ENCODE measurements around the gene NHLRC1.
"Not testable (repeated sequence)": the region's sequence is repeated elsewhere in the genome, so short reads cannot be mapped to it uniquely, and the experiment has no call there.

The NHLRC1 gene

DNA sequence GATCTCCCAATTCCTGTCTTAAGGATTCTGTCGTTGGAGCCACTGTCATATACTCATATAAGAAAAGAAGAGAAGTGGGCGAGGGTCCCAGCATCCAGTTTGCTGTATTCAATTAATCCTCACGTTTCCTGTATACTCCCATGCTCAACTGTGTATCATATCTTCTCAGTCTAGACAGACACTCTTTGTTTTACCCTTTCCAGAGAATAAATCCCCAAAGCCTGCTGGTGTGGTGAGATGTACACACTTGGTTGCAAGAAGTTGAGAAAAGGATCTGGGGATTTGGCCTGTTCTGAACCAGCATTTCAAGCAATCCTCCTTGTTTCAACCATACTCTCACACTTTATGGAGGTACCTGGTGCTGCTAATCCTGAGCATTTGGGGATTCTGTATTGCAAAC is 29.3 kb upstream of the NHLRC1 start:
- Histone ChIP-seq H3K9me2 (replicated peaks; ENCODE audit: low read depth, low read length) (no peaks in the 10 kb centered on the region), H4K20me1 (ENCODE audit: insufficient read depth, low read length, poor library complexity, severe bottlenecking) (no peaks in the 10 kb centered on the region), H3F3A (ENCODE audit: low read depth) (0 out of 2 replicates have a peak, but pooled peaks cover 2% of the 10 kb centered on the region), H3K9me3 (ENCODE audit: insufficient read depth, low read depth, low read length) (no peaks in the 10 kb centered on the region), H3K36me3 (ENCODE audit: insufficient read depth, low read length) (no peaks in the 10 kb centered on the region), H2AFZ (ENCODE audit: low read length) (no peak overlapping the region), H3K4me1 (ENCODE audit: insufficient read depth, low read length, poor library complexity, severe bottlenecking) (peaks cover 35% of the 10 kb centered on the region), H3K79me2 (ENCODE audit: insufficient read depth, low read length) (0 out of 2 replicates have a peak, but pooled peaks cover 4% of the 10 kb centered on the region), H3K4me3 (ENCODE audit: low read length, poor library complexity, severe bottlenecking) (no peak overlapping the region), H3K4me2 (ENCODE audit: low read depth, low read length, poor library complexity, severe bottlenecking) (peak overlapping the region; percentile 87), H3K27me3 (ENCODE audit: insufficient read depth, low read length, poor library complexity, severe bottlenecking) (no peaks in the 10 kb centered on the region), H3K9ac (ENCODE audit: low read depth, low read length, poor library complexity, severe bottlenecking) (no peak overlapping the region)
- TF ChIP-seq, protein P1, sequence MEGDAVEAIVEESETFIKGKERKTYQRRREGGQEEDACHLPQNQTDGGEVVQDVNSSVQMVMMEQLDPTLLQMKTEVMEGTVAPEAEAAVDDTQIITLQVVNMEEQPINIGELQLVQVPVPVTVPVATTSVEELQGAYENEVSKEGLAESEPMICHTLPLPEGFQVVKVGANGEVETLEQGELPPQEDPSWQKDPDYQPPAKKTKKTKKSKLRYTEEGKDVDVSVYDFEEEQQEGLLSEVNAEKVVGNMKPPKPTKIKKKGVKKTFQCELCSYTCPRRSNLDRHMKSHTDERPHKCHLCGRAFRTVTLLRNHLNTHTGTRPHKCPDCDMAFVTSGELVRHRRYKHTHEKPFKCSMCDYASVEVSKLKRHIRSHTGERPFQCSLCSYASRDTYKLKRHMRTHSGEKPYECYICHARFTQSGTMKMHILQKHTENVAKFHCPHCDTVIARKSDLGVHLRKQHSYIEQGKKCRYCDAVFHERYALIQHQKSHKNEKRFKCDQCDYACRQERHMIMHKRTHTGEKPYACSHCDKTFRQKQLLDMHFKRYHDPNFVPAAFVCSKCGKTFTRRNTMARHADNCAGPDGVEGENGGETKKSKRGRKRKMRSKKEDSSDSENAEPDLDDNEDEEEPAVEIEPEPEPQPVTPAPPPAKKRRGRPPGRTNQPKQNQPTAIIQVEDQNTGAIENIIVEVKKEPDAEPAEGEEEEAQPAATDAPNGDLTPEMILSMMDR (conservative IDR thresholded peaks at IDR 0.05; ENCODE audit: low read length): no peak
- TF ChIP-seq EZH2phosphoT487 (IDR thresholded peaks at IDR 0.05; ENCODE audit: borderline replicate concordance): no peak

DNA sequence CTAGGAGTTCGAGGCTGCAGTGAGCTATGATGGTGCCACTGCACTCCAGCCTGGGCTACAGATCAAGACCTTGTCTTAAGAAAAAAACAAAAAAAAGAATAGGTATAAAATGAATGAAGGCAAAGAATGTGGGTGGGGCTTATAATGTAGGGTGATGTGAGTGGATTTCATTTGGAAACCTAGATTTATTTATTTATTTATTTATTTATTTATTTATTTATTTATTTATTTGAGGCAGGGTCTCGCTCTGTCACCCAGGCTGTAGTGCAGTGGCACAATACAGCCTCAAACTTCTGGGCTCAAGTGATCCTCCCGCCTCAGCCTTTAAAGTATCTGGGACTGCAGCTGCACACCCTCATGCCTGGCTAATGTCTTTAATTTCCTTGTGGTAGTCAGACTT is 28.9 kb upstream of the NHLRC1 start:
- not testable (repeated sequence) for H3K4me3 ChIP-seq (ENCODE audit: low read length, poor library complexity, severe bottlenecking); H3K4me2 ChIP-seq (ENCODE audit: low read depth, low read length, poor library complexity, severe bottlenecking); H4K20me1 ChIP-seq (ENCODE audit: insufficient read depth, low read length, poor library complexity, severe bottlenecking); H3K9me2 ChIP-seq (replicated peaks; ENCODE audit: low read depth, low read length); H2AFZ ChIP-seq (ENCODE audit: low read length); H3K79me2 ChIP-seq (ENCODE audit: insufficient read depth, low read length); H3F3A ChIP-seq (ENCODE audit: low read depth); H3K9ac ChIP-seq (ENCODE audit: low read depth, low read length, poor library complexity, severe bottlenecking); H3K36me3 ChIP-seq (ENCODE audit: insufficient read depth, low read length); H3K9me3 ChIP-seq (ENCODE audit: insufficient read depth, low read depth, low read length); H3K27me3 ChIP-seq (ENCODE audit: insufficient read depth, low read length, poor library complexity, severe bottlenecking)
- peaks cover 34% of the 10 kb centered on the region for H3K4me1 ChIP-seq (ENCODE audit: insufficient read depth, low read length, poor library complexity, severe bottlenecking)

DNA sequence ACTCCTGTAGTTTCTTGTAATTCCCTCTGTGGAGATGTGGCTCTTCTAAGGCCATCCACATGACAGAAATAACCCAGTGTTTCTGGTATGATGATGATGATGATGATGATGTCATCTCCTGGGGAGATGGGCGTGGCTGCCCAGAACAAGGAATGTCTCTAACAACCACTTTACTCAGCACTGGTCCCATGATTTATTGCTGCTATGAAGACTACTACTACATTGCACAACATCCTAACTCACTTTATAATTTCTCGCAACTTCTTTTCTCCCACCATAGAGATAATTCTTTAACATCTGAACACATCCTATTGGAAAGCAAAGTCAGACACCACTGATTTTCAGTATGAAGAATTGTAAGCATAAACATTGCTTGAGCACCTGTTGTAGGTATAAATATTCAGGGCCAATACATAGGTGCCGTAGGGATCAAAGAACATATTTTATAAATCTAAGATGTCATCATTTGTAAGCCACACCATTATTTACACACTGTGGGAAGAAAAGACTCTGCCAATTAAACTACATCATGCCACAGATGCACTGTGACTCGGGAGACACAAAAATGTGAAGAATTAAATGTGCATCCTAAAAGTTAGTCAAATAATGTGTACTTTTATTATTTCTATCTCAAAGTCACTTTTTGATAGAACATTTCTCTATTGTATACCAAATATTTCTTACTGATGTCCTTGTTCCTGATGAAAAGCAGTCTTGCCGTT is 26.0 kb upstream of the NHLRC1 start:
- H3K36me3 ChIP-seq (ENCODE audit: insufficient read depth, low read length): no peaks in the 10 kb centered on the region

More for the DNA sequence above, 26.0 kb upstream of the NHLRC1 start:
- TF ChIP-seq, protein P1 (conservative IDR thresholded peaks at IDR 0.05; ENCODE audit: low read length): no peak
- 0 out of 2 replicates have a peak, but pooled peaks cover 2% of the 10 kb centered on the region for H3F3A ChIP-seq (ENCODE audit: low read depth)
- H3K79me2 ChIP-seq (ENCODE audit: insufficient read depth, low read length): no peaks in the 10 kb centered on the region
- no peak overlapping the region for H2AFZ ChIP-seq (ENCODE audit: low read length)
- no peaks in the 10 kb centered on the region for H3K9me2 ChIP-seq (replicated peaks; ENCODE audit: low read depth, low read length)
- H3K9me3 ChIP-seq (ENCODE audit: insufficient read depth, low read depth, low read length): no peaks in the 10 kb centered on the region
- no peak overlapping the region for H3K4me3 ChIP-seq (ENCODE audit: low read length, poor library complexity, severe bottlenecking)
- H3K27me3 ChIP-seq (ENCODE audit: insufficient read depth, low read length, poor library complexity, severe bottlenecking): no peaks in the 10 kb centered on the region
- H3K4me1 ChIP-seq (ENCODE audit: insufficient read depth, low read length, poor library complexity, severe bottlenecking): peaks cover 17% of the 10 kb centered on the region
- H3K4me2 ChIP-seq (ENCODE audit: low read depth, low read length, poor library complexity, severe bottlenecking): no peak overlapping the region
- no peaks in the 10 kb centered on the region for H4K20me1 ChIP-seq (ENCODE audit: insufficient read depth, low read length, poor library complexity, severe bottlenecking)
- no peak overlapping the region for H3K9ac ChIP-seq (ENCODE audit: low read depth, low read length, poor library complexity, severe bottlenecking)

All from Loucy (cell line).